Activated T-cell treated with anti-CD3 and anti-CD28 coated beads, Interleukin-2, amount 50 U/mL, for 72 hours (primary cell): ENCODE results near the gene B3GAT1. TPM values are rescaled to one million over a fixed set of nuclear protein-coding genes. Genes with fewer than 3 reads are reported as not detected.

ENCODE experiments used
- ATAC-seq, 2 donors: fragments of 150-1000 bp; cut with Tn5 transposase; replicated peaks in 1 of 2; 2 replicates each; pipeline ENCODE4 v1.10.0; 2021; ENCODE audit warnings: moderate library complexity in 2 of 2, mild to moderate bottlenecking in 1 of 2
- DNase-seq, 2 donors: peaks; one replicate each; pipeline ENCODE4 v3.0.0; 2021 to 2022; ENCODE audit warnings: mixed read lengths in 1 of 2
- H3K27ac Mint-ChIP-seq: one replicate; pipeline ENCODE4 v1.8.0; 2022; ENCODE audit warnings: mild to moderate bottlenecking, moderate library complexity, mixed read lengths
- H3K27me3 Mint-ChIP-seq: one replicate; pipeline ENCODE4 v1.8.0; 2022; ENCODE audit warnings: low read depth, mixed read lengths
- H3K36me3 Mint-ChIP-seq, 2 donors: one replicate each; pipeline ENCODE4 v1.8.0; 2022; ENCODE audit warnings: mixed read lengths in 2 of 2, mild to moderate bottlenecking in 1 of 2; ENCODE audit not compliant: insufficient read depth in 2 of 2
- H3K4me1 Mint-ChIP-seq: one replicate; pipeline ENCODE4 v1.8.0; 2022; ENCODE audit warnings: low read depth, mixed read lengths
- H3K4me3 Mint-ChIP-seq, 2 donors: one replicate each; pipeline ENCODE4 v1.8.0; 2022; ENCODE audit warnings: mild to moderate bottlenecking in 2 of 2, mixed read lengths in 2 of 2, moderate library complexity in 2 of 2
- H3K9me3 Mint-ChIP-seq, 2 donors: one replicate each; pipeline ENCODE4 v1.8.0; 2022; ENCODE audit warnings: mixed read lengths in 2 of 2
- total RNA-seq, 2 donors: library from RNA; stranded (reverse); gene quantifications; one replicate each; pipeline ENCODE4 v1.2.3, GENCODE V29; 2022

Gene B3GAT1
- total RNA-seq, 2 donors from 2014 or later: 0.05 to 0.42 TPM

GRCh38 chr11:134365011-134365925, 46.8 kb downstream of the B3GAT1 start:
- DNase-seq (no peak), ATAC-seq (no peak)
- Mint-ChIP-seq H3K9me3 (no peaks in the 10 kb centered on the region), H3K27ac (no peak overlapping the region), H3K36me3 (no peaks in the 10 kb centered on the region), H3K4me3 (no peak overlapping the region), H3K27me3 (no peaks in the 10 kb centered on the region), H3K4me1 (peaks cover 6% of the 10 kb centered on the region)

GRCh38 chr11:134364261-134364660, 47.8 kb downstream of the B3GAT1 start:
- Mint-ChIP-seq H3K27ac (no peak overlapping the region), H3K4me3 (no peak overlapping the region), H3K27me3 (no peaks in the 10 kb centered on the region), H3K4me1 (peaks cover 10% of the 10 kb centered on the region), H3K36me3 (no peaks in the 10 kb centered on the region), H3K9me3 (no peaks in the 10 kb centered on the region)
- ATAC-seq: no peak
- DNase-seq: no peak

DNA sequence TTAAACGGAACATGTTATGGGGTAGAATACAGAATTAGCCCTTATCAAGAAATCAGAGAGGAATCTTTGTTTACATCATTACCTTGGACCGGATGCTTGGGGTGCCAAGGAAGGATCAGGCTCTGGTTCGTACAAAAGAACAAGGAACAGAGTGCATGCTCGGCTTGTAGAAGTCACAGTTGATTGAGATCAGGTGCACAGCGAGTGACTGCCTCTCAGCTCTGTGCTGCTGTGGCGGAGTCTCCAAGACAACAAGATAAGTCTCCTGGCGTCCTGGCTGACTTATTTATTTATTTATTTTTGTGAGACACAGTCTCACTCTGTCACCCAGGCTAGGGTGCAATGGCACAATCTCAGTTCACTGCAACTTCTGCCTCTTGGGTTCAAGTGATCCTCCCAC, 48.5 kb downstream of the B3GAT1 start:
- Mint-ChIP-seq H3K36me3 (no peaks in the 10 kb centered on the region), H3K4me1 (peaks cover 10% of the 10 kb centered on the region), H3K9me3 (no peaks in the 10 kb centered on the region), H3K27me3 (no peaks in the 10 kb centered on the region), H3K27ac (no peak overlapping the region), H3K4me3 (no peak overlapping the region)
- DNase-seq: no peak
- ATAC-seq: no peak

DNA sequence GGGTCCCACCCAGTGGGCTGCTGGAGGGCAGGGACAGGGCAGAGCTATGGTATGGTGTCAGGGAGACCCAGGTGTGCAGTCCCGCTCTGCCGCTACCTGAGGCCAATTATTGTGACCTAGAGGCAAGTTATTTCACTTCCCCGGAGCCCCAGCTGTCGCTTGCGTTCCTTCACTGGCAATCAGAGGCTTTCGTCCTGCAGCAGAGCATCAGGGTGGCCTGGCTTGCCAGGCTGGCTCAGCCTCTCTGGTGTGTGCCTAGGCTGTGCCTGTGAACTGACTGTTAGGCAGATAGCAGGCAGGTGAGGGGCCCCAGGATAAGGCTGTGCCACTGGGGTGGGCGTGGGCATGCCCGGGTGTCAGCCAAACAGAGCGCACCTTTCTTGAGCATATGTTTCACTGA, 48.9 kb downstream of the B3GAT1 start:
- peaks cover 10% of the 10 kb centered on the region for H3K4me1 Mint-ChIP-seq
- no peaks in the 10 kb centered on the region for H3K36me3 Mint-ChIP-seq
- no peaks in the 10 kb centered on the region for H3K27me3 Mint-ChIP-seq
- no peak overlapping the region for H3K27ac Mint-ChIP-seq
- ATAC-seq (no peak), DNase-seq (no peak)
- no peak overlapping the region for H3K4me3 Mint-ChIP-seq
- no peaks in the 10 kb centered on the region for H3K9me3 Mint-ChIP-seq

GRCh38 chr11:134362192-134362901, 49.7 kb downstream of the B3GAT1 start:
- Mint-ChIP-seq H3K36me3 (no peaks in the 10 kb centered on the region), H3K4me1 (peaks cover 10% of the 10 kb centered on the region), H3K4me3 (no peak overlapping the region), H3K9me3 (no peaks in the 10 kb centered on the region), H3K27ac (no peak overlapping the region), H3K27me3 (no peaks in the 10 kb centered on the region)
- DNase-seq (no peak), ATAC-seq (no peak)

GRCh38 chr11:134361661-134362060, 50.4 kb downstream of the B3GAT1 start:
- no peaks in the 10 kb centered on the region for H3K27me3 Mint-ChIP-seq
- H3K4me3 Mint-ChIP-seq: no peak overlapping the region
- peaks cover 10% of the 10 kb centered on the region for H3K4me1 Mint-ChIP-seq
- DNase-seq (no peak), ATAC-seq (no peak)
- no peaks in the 10 kb centered on the region for H3K36me3 Mint-ChIP-seq
- H3K27ac Mint-ChIP-seq: no peak overlapping the region
- no peaks in the 10 kb centered on the region for H3K9me3 Mint-ChIP-seq

- Mint-ChIP-seq H3K27me3 (no peaks in the 10 kb centered on the region), H3K4me1 (peaks cover 10% of the 10 kb centered on the region), H3K9me3 (no peaks in the 10 kb centered on the region), H3K4me3 (peak overlapping the region; percentile 52 to 57), H3K36me3 (no peaks in the 10 kb centered on the region), H3K27ac (no peak overlapping the region)
- DNase-seq (peak; percentile 78 to 86), ATAC-seq (peak; percentile 93 to 97)
These were observed 51.8 kb downstream of the B3GAT1 start for GRCh38 chr11:134360050-134360835.

GRCh38 chr11:134359646-134360045, 52.4 kb downstream of the B3GAT1 start:
- ATAC-seq: no peak
- Mint-ChIP-seq H3K9me3 (no peaks in the 10 kb centered on the region), H3K36me3 (no peaks in the 10 kb centered on the region), H3K27me3 (no peaks in the 10 kb centered on the region), H3K27ac (no peak overlapping the region), H3K4me1 (peaks cover 10% of the 10 kb centered on the region), H3K4me3 (no peak overlapping the region)
- no peak for DNase-seq

DNA sequence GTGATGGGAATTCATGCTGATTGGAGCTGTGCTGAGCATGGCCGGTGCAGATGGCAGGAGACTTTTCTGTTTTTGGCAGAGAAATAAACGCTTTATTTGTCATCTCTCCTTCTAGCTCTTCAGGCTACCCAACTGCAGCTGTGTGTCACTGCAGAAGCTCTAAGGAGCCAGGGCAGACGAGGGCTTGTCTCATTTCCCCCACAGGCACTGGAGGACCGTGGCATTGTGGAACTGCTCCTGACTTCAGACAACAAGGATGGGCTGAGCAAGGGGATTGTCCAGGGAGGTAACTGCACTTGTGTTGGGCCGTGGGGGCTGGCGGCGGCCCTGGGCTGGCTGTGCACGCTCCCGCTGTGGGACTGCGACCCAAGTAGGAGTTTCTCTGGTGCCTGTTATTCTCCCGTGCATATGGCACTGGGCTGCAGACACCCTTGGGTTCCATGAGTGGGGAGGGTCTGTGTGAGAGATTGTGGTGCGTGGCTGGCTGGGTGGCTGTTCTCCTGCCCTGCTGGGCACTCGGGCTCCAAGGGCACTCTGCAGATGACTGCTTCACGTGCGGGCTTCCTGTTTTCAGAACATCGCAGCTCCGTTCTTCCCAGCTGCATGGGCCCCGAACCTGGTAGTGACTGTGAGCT, 53.1 kb downstream of the B3GAT1 start:
- no peak overlapping the region for H3K4me3 Mint-ChIP-seq
- ATAC-seq: no peak
- H3K9me3 Mint-ChIP-seq: no peaks in the 10 kb centered on the region
- H3K36me3 Mint-ChIP-seq: no peaks in the 10 kb centered on the region
- H3K4me1 Mint-ChIP-seq: peaks cover 10% of the 10 kb centered on the region
- DNase-seq: no peak
- H3K27me3 Mint-ChIP-seq: no peaks in the 10 kb centered on the region
- no peak overlapping the region for H3K27ac Mint-ChIP-seq

- Mint-ChIP-seq H3K4me1 (peaks cover 10% of the 10 kb centered on the region), H3K27me3 (no peaks in the 10 kb centered on the region), H3K27ac (no peak overlapping the region), H3K36me3 (no peaks in the 10 kb centered on the region), H3K9me3 (no peaks in the 10 kb centered on the region), H3K4me3 (no peak overlapping the region)
- ATAC-seq: no peak
- no peak for DNase-seq
These were observed 53.7 kb downstream of the B3GAT1 start for GRCh38 chr11:134358165-134358855.

DNA sequence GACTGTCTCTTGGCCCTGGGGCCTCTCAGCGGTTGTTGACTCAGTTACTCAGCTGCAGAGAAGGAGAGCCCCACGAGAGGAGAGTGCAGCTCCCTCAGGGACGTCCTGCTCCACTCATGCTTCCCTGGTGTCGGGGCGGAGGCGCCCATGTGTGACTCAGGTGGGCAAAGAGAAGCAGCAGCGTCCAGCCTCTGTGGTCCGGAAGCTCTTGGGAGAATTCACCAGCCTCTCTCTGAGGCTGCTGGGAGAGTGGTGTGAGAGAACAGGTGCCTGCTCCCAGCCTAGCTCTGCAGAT, 54.5 kb downstream of the B3GAT1 start:
- Mint-ChIP-seq H3K4me1 (peaks cover 10% of the 10 kb centered on the region), H3K4me3 (no peak overlapping the region), H3K36me3 (no peaks in the 10 kb centered on the region), H3K27ac (no peak overlapping the region), H3K9me3 (no peaks in the 10 kb centered on the region), H3K27me3 (no peaks in the 10 kb centered on the region)
- no peak for DNase-seq
- ATAC-seq: no peak

DNA sequence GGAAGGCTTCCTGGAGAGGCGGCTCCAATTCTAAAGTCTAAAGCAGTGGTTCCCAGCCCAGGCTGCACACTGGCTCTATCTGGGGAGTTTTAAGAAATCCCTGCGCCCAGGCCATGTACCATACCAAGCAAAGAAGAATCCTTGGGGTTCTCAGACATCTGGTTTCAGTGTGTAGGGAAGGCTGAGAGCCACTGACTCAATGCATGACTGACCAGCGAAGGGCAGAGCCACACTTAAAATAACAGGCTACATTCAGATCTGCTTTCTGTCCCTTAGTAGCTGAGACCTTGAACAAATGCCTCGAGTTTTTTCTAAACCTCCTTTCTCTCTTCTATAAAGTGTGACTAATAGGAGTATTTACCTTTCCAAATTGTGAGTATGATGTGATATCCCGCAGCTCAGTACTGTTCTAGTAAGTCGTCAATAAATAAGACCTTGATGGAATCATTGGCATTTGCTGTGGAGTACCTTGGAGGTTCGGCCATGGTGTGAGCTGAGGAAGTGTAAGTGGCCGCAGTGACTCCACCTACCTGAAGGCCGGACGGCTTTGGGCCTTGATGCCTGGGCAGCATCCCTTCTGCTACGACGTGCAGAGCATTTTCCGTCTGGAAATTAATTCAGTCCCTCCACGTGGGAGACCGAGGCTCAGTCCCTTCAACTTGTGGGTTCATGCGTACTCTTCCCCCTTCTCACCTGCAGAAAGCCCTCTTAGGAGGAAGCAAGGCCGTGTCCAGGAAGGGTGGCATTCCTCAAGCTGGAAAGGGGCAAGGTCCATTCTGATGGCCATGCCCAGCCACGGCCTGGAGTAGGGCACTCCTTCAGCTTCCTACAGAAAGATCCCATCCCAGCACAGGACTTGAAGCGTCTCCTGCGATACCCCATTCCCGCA, 55.1 kb downstream of the B3GAT1 start:
- ATAC-seq (no peak), DNase-seq (no peak)
- H3K36me3 Mint-ChIP-seq: no peaks in the 10 kb centered on the region
- no peak overlapping the region for H3K27ac Mint-ChIP-seq
- H3K27me3 Mint-ChIP-seq: no peaks in the 10 kb centered on the region
- H3K4me3 Mint-ChIP-seq: no peak overlapping the region
- H3K9me3 Mint-ChIP-seq: no peaks in the 10 kb centered on the region
- peaks cover 7% of the 10 kb centered on the region for H3K4me1 Mint-ChIP-seq
